PFSK-1 (cell line): ENCODE results near the gene PRPF8.

Source experiments
- FOXP2 ChIP-seq: optimal IDR thresholded peaks from 2 replicates; pipeline ENCODE3; 2011; ENCODE audit warnings: borderline replicate concordance, control low read depth, inconsistent platforms; ENCODE audit not compliant: insufficient read depth; ENCODE audit errors: extremely low read length, extremely low read depth
- POLR2AphosphoS5 ChIP-seq: IDR thresholded peaks from 2 replicates; pipeline ENCODE4 v1.6.1; 2012; ENCODE audit warnings: low read depth, mild to moderate bottlenecking, control low read depth, low read length, moderate library complexity
- REST ChIP-seq, 2 experiments: IDR thresholded peaks; 2 replicates each; pipeline versions ENCODE4 v1.6.1 to v1.8.0; 2011 to 2012; ENCODE audit warnings: low read depth in 2 of 2, low read length in 2 of 2, control low read depth in 1 of 2, inconsistent platforms in 1 of 2, mild to moderate bottlenecking in 1 of 2, moderate library complexity in 1 of 2; ENCODE audit not compliant: insufficient read depth in 1 of 2
- SIN3A ChIP-seq: IDR thresholded peaks from 2 replicates; pipeline ENCODE4 v1.6.1; 2012; ENCODE audit warnings: mild to moderate bottlenecking, low read length, moderate library complexity, borderline replicate concordance; ENCODE audit not compliant: insufficient read depth
- TAF1 ChIP-seq: IDR thresholded peaks from 2 replicates; pipeline ENCODE4 v1.6.1; 2012; ENCODE audit warnings: low read length, control low read depth, borderline replicate concordance; ENCODE audit not compliant: insufficient read depth

Gene PRPF8

GRCh38 chr17:1709971-1710806, 25.5 kb upstream of the PRPF8 start, which contains the start of gene TLCD2:
TLCD2 (minus strand) TSS chr17:1710377; CDS start chr17:1710242, 135 bp downstream.
- TF ChIP-seq POLR2AphosphoS5 (peak; percentile 50; the same call in 1 of the 2 replicates), SIN3A (no peak)

GRCh38 chr17:1709403-1709951, 24.8 kb upstream of the PRPF8 start:
- TF ChIP-seq FOXP2 (no peak), POLR2AphosphoS5 (no peak), TAF1 (no peak), REST (IDR thresholded peaks at IDR 0.05; ENCODE audit: insufficient read depth in 1 of 2, low read depth in 2 of 2, low read length in 2 of 2) (no peak), SIN3A (no peak)

GRCh38 chr17:1707107-1707506, 22.4 kb upstream of the PRPF8 start:
- TF ChIP-seq FOXP2 (no peak), SIN3A (no peak)

GRCh38 chr17:1705004-1705403, 20.3 kb upstream of the PRPF8 start:
- TF ChIP-seq POLR2AphosphoS5 = no peak
- no peak for TF ChIP-seq TAF1
- no peak for TF ChIP-seq SIN3A
- no peak for TF ChIP-seq FOXP2
- no peak for TF ChIP-seq REST (IDR thresholded peaks at IDR 0.05; ENCODE audit: insufficient read depth in 1 of 2, low read depth in 2 of 2, low read length in 2 of 2)

- no peak for TF ChIP-seq POLR2AphosphoS5
- no peak for TF ChIP-seq FOXP2
- TF ChIP-seq TAF1 = no peak
- no peak for TF ChIP-seq REST (IDR thresholded peaks at IDR 0.05; ENCODE audit: insufficient read depth in 1 of 2, low read depth in 2 of 2, low read length in 2 of 2)
- no peak for TF ChIP-seq SIN3A
These were observed 18.4 kb upstream of the PRPF8 start for GRCh38 chr17:1703063-1703462.

GRCh38 chr17:1697681-1698080, 13.0 kb upstream of the PRPF8 start:
- TF ChIP-seq POLR2AphosphoS5 (no peak), SIN3A (no peak), TAF1 (no peak), REST (IDR thresholded peaks at IDR 0.05; ENCODE audit: insufficient read depth in 1 of 2, low read depth in 2 of 2, low read length in 2 of 2) (no peak), FOXP2 (no peak)
